ENCODE measurements around the gene AP2B1. TPM values are rescaled to one million over a fixed set of nuclear protein-coding genes. Genes with fewer than 3 reads are reported as not detected.

Gene AP2B1
- total RNA-seq, 1 experiment from 2014 or later = 195 TPM

GRCh38 chr17:35766489-35766877, 179.4 kb downstream of the AP2B1 start:
- DNase-seq (ENCODE audit: low spot score) = no peak
- no peak overlapping the region for H3K4me3 Mint-ChIP-seq
- H3K27me3 Mint-ChIP-seq (ENCODE audit: low read depth) = peaks cover 6% of the 10 kb centered on the region
- ATAC-seq = no peak
- TF ChIP-seq IRF2 (CRISPR knock-in tag; IDR thresholded peaks at IDR 0.05; ENCODE audit: borderline replicate concordance, low read depth) = no peak
- TF ChIP-seq PREB (CRISPR knock-in tag; IDR thresholded peaks at IDR 0.05; ENCODE audit: borderline replicate concordance) = no peak
- no peak for TF ChIP-seq SP1 (CRISPR knock-in tag; conservative IDR thresholded peaks at IDR 0.05)
- TF ChIP-seq PRDM15 (CRISPR knock-in tag; IDR thresholded peaks at IDR 0.05) = no peak
- TF ChIP-seq ESRRA (CRISPR knock-in tag; IDR thresholded peaks at IDR 0.05; ENCODE audit: borderline replicate concordance) = no peak
- TF ChIP-seq CBFB (CRISPR knock-in tag; IDR thresholded peaks at IDR 0.05; ENCODE audit: low read depth) = no peak
- ChIA-PET CTCF (interaction anchor here (0.8 to 4.6 kb wide), 7 partner anchors 11 to 43 kb away, joined by 3 to 161 read pairs (median 4); partner anchors contain the start of gene TAF15), POLR2A (no interaction called here)
- 0 out of 2 replicates have a peak, but pooled peaks cover 3% of the 10 kb centered on the region for H3K9me3 Mint-ChIP-seq
- H3K27ac Mint-ChIP-seq = no peak overlapping the region
- peaks cover 17% of the 10 kb centered on the region for H3K4me1 Mint-ChIP-seq
- no peaks in the 10 kb centered on the region for H3K36me3 Mint-ChIP-seq

- ATAC-seq (no peak), DNase-seq (ENCODE audit: low spot score) (no peak)
- TF ChIP-seq ZNF416 (CRISPR knock-in tag; IDR thresholded peaks at IDR 0.05) = no peak
- no peak for TF ChIP-seq ZSCAN18 (CRISPR knock-in tag; IDR thresholded peaks at IDR 0.05)
- no peak for TF ChIP-seq MXD4 (CRISPR knock-in tag; IDR thresholded peaks at IDR 0.05; ENCODE audit: borderline replicate concordance)
- TF ChIP-seq CBFB (CRISPR knock-in tag; IDR thresholded peaks at IDR 0.05; ENCODE audit: low read depth) = no peak
- no peak for TF ChIP-seq ZNF138 (CRISPR knock-in tag; conservative IDR thresholded peaks at IDR 0.05)
- TF ChIP-seq RELA (CRISPR knock-in tag; IDR thresholded peaks at IDR 0.05; ENCODE audit: borderline replicate concordance) = no peak
- TF ChIP-seq KAT7 (CRISPR knock-in tag; IDR thresholded peaks at IDR 0.05; ENCODE audit: borderline replicate concordance) = no peak
- no peak for TF ChIP-seq ZNF281 (CRISPR knock-in tag; IDR thresholded peaks at IDR 0.05)
- no peak for TF ChIP-seq IRF2 (CRISPR knock-in tag; IDR thresholded peaks at IDR 0.05; ENCODE audit: borderline replicate concordance, low read depth)
- TF ChIP-seq ELF4 (CRISPR knock-in tag; IDR thresholded peaks at IDR 0.05; ENCODE audit: low read depth) = no peak
- TF ChIP-seq PREB (CRISPR knock-in tag; IDR thresholded peaks at IDR 0.05; ENCODE audit: borderline replicate concordance) = no peak
- Mint-ChIP-seq H3K4me1 (peaks cover 20% of the 10 kb centered on the region), H3K27me3 (ENCODE audit: low read depth) (peaks cover 6% of the 10 kb centered on the region), H3K9me3 (0 out of 2 replicates have a peak, but pooled peaks cover 3% of the 10 kb centered on the region), H3K4me3 (no peak overlapping the region), H3K36me3 (no peaks in the 10 kb centered on the region), H3K27ac (no peak overlapping the region)
- CTCF ChIA-PET = interaction anchor here (0.5 to 4.6 kb wide), 10 partner anchors 10 to 60 kb away, joined by 3 to 161 read pairs (median 4); partner anchors contain the start of gene TAF15
- POLR2A ChIA-PET = no interaction called here
Observed at GRCh38 chr17:35766903-35767510, 179.9 kb downstream of the AP2B1 start.
